Sigmoid colon (tissue), 7 donors: ENCODE measurements around the gene FKBP7. TPM values are rescaled to one million over a fixed set of nuclear protein-coding genes. Genes with fewer than 3 reads are reported as not detected.

Source experiments
- DNase-seq: peaks from one replicate; pipeline ENCODE4 v3.0.0-alpha.2; 2019
- H3K27ac ChIP-seq, 4 donors: fragments of 200-600 bp; sonication (generic); one replicate each; pipeline ENCODE4 v1.5.1; 2016 to 2019; ENCODE audit warnings: mild to moderate bottlenecking in 1 of 4
- H3K27me3 ChIP-seq, 3 donors: fragments of 200-600 bp; sonication (generic); one replicate each; pipeline ENCODE4 v1.5.1; 2019; ENCODE audit warnings: mild to moderate bottlenecking in 1 of 3
- H3K36me3 ChIP-seq, 4 donors: fragments of 200-600 bp; sonication (generic); one replicate each; pipeline ENCODE4 v1.5.1; 2016 to 2019
- H3K4me1 ChIP-seq, 4 donors: fragments of 200-600 bp; sonication (generic); one replicate each; pipeline ENCODE4 v1.5.1; 2017 to 2019
- H3K4me3 ChIP-seq, 4 donors: fragments of 200-600 bp; sonication (generic); one replicate each; pipeline ENCODE4 v1.5.1; 2017 to 2019; ENCODE audit warnings: mild to moderate bottlenecking in 2 of 4, moderate library complexity in 1 of 4
- H3K9me3 ChIP-seq, 4 donors: fragments of 200-600 bp in 3 of 4; sonication (generic) in 3 of 4; one replicate each; pipeline versions ENCODE4 v1.5.1 to v1.6.1; 2013 to 2019
- EP300 ChIP-seq, 4 donors: sonication (generic); formaldehyde crosslinking; IDR thresholded peaks; one replicate each; pipeline ENCODE4 v1.6.1; 2017; ENCODE audit warnings: antibody characterized with exemption in 4 of 4
- POLR2A ChIP-seq, 2 donors: fragments of 450-650 bp; IDR thresholded peaks; one replicate each; pipeline ENCODE4 v1.6.1; 2016; ENCODE audit warnings: antibody characterized with exemption in 2 of 2, mild to moderate bottlenecking in 2 of 2, moderate library complexity in 2 of 2
- POLR2AphosphoS5 ChIP-seq, 4 donors: sonication (generic); formaldehyde crosslinking; IDR thresholded peaks; one replicate each; pipeline ENCODE4 v1.6.1; 2017; ENCODE audit warnings: antibody characterized with exemption in 4 of 4
- WGBS, 2 donors: extraction: QIAGEN DNeasy Blood & Tissue Kit; methylation state at CpG; one replicate each; pipeline ENCODE4 v1.1.7; 2013; 5-methylcytosine and 5-hydroxymethylcytosine counted together
- intact Hi-C: fragments of 100-400 bp; cut with DNase I; formaldehyde crosslinking; loops from one replicate; pipeline ENCODE4 v1.15.1; 2023
- polyA plus RNA-seq, 3 donors: library from polyadenylated mRNA; stranded (reverse); fragments of 200-250 nt; gene quantifications; one replicate each; pipeline ENCODE4 v1.2.3, GENCODE V29; 2013
- total RNA-seq, 4 donors: library from RNA; depleted of rRNA; stranded (reverse); fragments of >200 nt; gene quantifications; one replicate each; pipeline ENCODE4 v1.1.0, GENCODE V29; 2016
- TF ChIP-seq, protein P1 (sequence below), 4 experiments: fragments of 450-650 bp in 3 of 4; fragments of 200-600 bp in 1 of 4; IDR thresholded peaks; one replicate each; pipeline ENCODE4 v1.5.1; 2016 to 2019; ENCODE audit warnings: antibody characterized with exemption in 4 of 4, mild to moderate bottlenecking in 3 of 4, moderate library complexity in 2 of 4
- donor health status: healthy with polysubstance abuse.
- donor health status: Bipolar disorder and iron deficiency.
- donor health status: healthy.

Gene FKBP7
- total and polyA plus RNA-seq, 7 donors = 1.2 to 26.7 (median 19.9) TPM

GRCh38 chr2:178506949-178507348 lies 28.5 kb upstream of the FKBP7 start:
- TF ChIP-seq POLR2A (IDR thresholded peaks at IDR 0.05) (no peak), POLR2AphosphoS5 (IDR thresholded peaks at IDR 0.05) (no peak)
- TF ChIP-seq, protein P1, sequence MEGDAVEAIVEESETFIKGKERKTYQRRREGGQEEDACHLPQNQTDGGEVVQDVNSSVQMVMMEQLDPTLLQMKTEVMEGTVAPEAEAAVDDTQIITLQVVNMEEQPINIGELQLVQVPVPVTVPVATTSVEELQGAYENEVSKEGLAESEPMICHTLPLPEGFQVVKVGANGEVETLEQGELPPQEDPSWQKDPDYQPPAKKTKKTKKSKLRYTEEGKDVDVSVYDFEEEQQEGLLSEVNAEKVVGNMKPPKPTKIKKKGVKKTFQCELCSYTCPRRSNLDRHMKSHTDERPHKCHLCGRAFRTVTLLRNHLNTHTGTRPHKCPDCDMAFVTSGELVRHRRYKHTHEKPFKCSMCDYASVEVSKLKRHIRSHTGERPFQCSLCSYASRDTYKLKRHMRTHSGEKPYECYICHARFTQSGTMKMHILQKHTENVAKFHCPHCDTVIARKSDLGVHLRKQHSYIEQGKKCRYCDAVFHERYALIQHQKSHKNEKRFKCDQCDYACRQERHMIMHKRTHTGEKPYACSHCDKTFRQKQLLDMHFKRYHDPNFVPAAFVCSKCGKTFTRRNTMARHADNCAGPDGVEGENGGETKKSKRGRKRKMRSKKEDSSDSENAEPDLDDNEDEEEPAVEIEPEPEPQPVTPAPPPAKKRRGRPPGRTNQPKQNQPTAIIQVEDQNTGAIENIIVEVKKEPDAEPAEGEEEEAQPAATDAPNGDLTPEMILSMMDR (IDR thresholded peaks at IDR 0.05) = no peak
- 20 to 71% methylated on average over 1 of the region's 1 CpG for WGBS, 2 donors
- H3K36me3 ChIP-seq = peaks cover 11 to 78% (median 13%) of the 10 kb centered on the region in 4 donors

DNA sequence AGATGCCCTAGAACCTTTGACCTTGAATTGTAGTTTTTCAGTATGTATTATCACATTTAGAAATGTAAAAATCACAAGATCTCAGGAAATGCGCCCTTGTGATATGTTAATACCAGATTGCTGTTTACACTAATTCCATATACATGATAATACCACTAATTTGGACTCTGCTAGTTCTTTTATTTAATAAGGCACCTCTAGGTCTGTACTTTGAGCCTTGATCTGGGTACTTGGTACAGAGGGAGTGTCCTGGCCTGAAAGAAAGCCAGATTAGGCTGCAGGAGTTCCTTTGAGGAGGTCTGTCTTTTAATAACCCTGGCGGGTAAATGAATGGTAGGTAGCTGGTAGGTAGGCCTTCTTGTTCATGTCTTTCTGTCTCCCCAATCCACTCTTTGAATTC lies 28.1 kb upstream of the FKBP7 start:
- Histone ChIP-seq H3K27ac (no peak overlapping the region), H3K9me3 (no peaks in the 10 kb centered on the region), H3K4me3 (no peak overlapping the region), H3K36me3 (peaks cover 12 to 78% (median 18%) of the 10 kb centered on the region in 4 donors), H3K4me1 (no peaks in the 10 kb centered on the region), H3K27me3 (no peaks in the 10 kb centered on the region)
- no peak for DNase-seq
- 33 to 83% methylated on average over 2 of the region's 2 CpGs for WGBS, 2 donors
- intact Hi-C loops = no loop called here
- TF ChIP-seq POLR2A (IDR thresholded peaks at IDR 0.05) (no peak), EP300 (IDR thresholded peaks at IDR 0.05) (no peak), POLR2AphosphoS5 (IDR thresholded peaks at IDR 0.05) (no peak)
- TF ChIP-seq, protein P1 (IDR thresholded peaks at IDR 0.05) = no peak

More at GRCh38 chr2:178506949-178507348, 28.5 kb upstream of the FKBP7 start:
- intact Hi-C loops = no loop called here
- Histone ChIP-seq H3K4me3 (no peak overlapping the region), H3K27ac (no peak overlapping the region), H3K4me1 (no peaks in the 10 kb centered on the region), H3K9me3 (no peaks in the 10 kb centered on the region), H3K27me3 (no peaks in the 10 kb centered on the region)
- DNase-seq = no peak

GRCh38 chr2:178506101-178506500 lies 27.7 kb upstream of the FKBP7 start:
- H3K9me3 ChIP-seq = no peaks in the 10 kb centered on the region

DNA sequence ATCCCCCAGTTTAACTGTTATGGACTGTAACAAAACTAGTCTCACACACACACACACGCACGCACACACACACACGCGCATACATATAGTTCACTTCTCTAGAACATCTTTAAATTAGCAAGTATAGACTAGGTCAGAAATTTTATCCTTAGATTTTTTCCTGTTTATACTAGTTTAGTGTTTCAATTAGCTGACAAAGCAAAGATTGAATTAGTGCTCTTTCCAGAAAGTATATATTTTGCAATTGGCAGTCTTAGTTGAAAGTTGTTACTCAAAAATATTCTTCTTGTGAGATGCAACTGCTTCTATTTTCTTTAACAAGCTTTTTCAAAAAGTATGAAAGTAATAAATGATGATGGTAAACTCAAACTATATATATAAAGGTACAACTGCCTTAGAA lies 24.4 kb upstream of the FKBP7 start:
- 96 to 97% methylated on average over 4 of the region's 4 CpGs for WGBS, 2 donors

More at GRCh38 chr2:178506101-178506500, 27.7 kb upstream of the FKBP7 start:
- Histone ChIP-seq H3K27ac (no peak overlapping the region), H3K4me3 (no peak overlapping the region), H3K27me3 (no peaks in the 10 kb centered on the region), H3K36me3 (peaks cover 12 to 78% (median 21%) of the 10 kb centered on the region in 4 donors), H3K4me1 (no peaks in the 10 kb centered on the region)
- WGBS, 2 donors = 91 to 100% methylated on average over 1 of the region's 1 CpG
- TF ChIP-seq, protein P1 (IDR thresholded peaks at IDR 0.05) = no peak
- no peak for TF ChIP-seq EP300 (IDR thresholded peaks at IDR 0.05)
- TF ChIP-seq POLR2A (IDR thresholded peaks at IDR 0.05) = no peak
- TF ChIP-seq POLR2AphosphoS5 (IDR thresholded peaks at IDR 0.05) = no peak
- DNase-seq = no peak
- intact Hi-C loops = no loop called here

More for the DNA sequence above, 24.4 kb upstream of the FKBP7 start:
- Histone ChIP-seq H3K27ac (no peak overlapping the region), H3K4me3 (no peak overlapping the region), H3K36me3 (peaks cover 12 to 94% (median 36%) of the 10 kb centered on the region in 4 donors), H3K9me3 (no peaks in the 10 kb centered on the region), H3K27me3 (no peaks in the 10 kb centered on the region), H3K4me1 (no peaks in the 10 kb centered on the region)
- intact Hi-C loops = no loop called here
- no peak for DNase-seq
- TF ChIP-seq POLR2A (IDR thresholded peaks at IDR 0.05) (no peak), EP300 (IDR thresholded peaks at IDR 0.05) (no peak), POLR2AphosphoS5 (IDR thresholded peaks at IDR 0.05) (no peak)
- TF ChIP-seq, protein P1 (IDR thresholded peaks at IDR 0.05) = no peak
